Gastrocnemius medialis (tissue), 4 donors: ENCODE data around the gene TNIP3.

Source experiments
- CTCF ChIP-seq, 5 experiments: fragments of 450-650 bp in 3 of 5; fragments of 200-600 bp in 2 of 5; sonication (generic) in 2 of 5; IDR thresholded peaks in 4 of 5; conservative IDR thresholded peaks in 1 of 5; 1 replicate in 4 of 5; 2 replicates in 1 of 5; pipeline ENCODE4 v1.5.1; 2016 to 2019; ENCODE audit warnings: antibody characterized with exemption in 5 of 5, mild to moderate bottlenecking in 3 of 5, moderate library complexity in 3 of 5
- POLR2A ChIP-seq, 2 donors: fragments of 450-650 bp; IDR thresholded peaks; one replicate each; pipeline ENCODE4 v1.6.1; 2017; ENCODE audit warnings: antibody characterized with exemption in 2 of 2, mild to moderate bottlenecking in 2 of 2, moderate library complexity in 2 of 2

GRCh38 chr4:121150486-121150885, 13.6 kb downstream of the TNIP3 start:
- TF ChIP-seq CTCF (IDR thresholded peaks at IDR 0.05 in 4 of 5, conservative IDR thresholded peaks at IDR 0.05 in 1 of 5) (no peak), POLR2A (IDR thresholded peaks at IDR 0.05) (no peak)
